GM12891 (cell line): ENCODE data around the gene GALNT18.

Experiments
- DNase-seq: peaks from one replicate; pipeline ENCODE4 v3.0.0; 2011; ENCODE audit warnings: low spot score; ENCODE audit not compliant: insufficient read length
- FAIRE-seq: peaks from 2 replicates; lab custom pipeline; 2011; peaks lifted over from hg19 to GRCh38; lab: Jason Lieb, UNC
- PAX5 ChIP-seq: IDR thresholded peaks from 2 replicates; pipeline ENCODE4 v1.6.1; 2011; ENCODE audit warnings: low read length, moderate library complexity, mild to moderate bottlenecking; ENCODE audit not compliant: insufficient read depth, severe bottlenecking
- POLR2A ChIP-seq: IDR thresholded peaks from 2 replicates; pipeline ENCODE4 v1.6.1; 2011; ENCODE audit warnings: low read depth, low read length, control low read depth
- POLR2AphosphoS5 ChIP-seq: IDR thresholded peaks from 2 replicates; pipeline ENCODE4 v1.6.1; 2011; ENCODE audit warnings: low read depth, low read length, control low read depth
- POU2F2 ChIP-seq: IDR thresholded peaks from 2 replicates; pipeline ENCODE4 v1.6.1; 2011; ENCODE audit warnings: low read depth, mild to moderate bottlenecking, control low read depth, low read length, moderate library complexity
- SPI1 ChIP-seq: IDR thresholded peaks from 2 replicates; pipeline ENCODE4 v1.6.1; 2011; ENCODE audit warnings: low read depth, low read length, control low read depth
- TAF1 ChIP-seq: IDR thresholded peaks from 2 replicates; pipeline ENCODE4 v1.6.1; 2011; ENCODE audit warnings: low read depth, low read length, control low read depth

The GALNT18 gene

DNA sequence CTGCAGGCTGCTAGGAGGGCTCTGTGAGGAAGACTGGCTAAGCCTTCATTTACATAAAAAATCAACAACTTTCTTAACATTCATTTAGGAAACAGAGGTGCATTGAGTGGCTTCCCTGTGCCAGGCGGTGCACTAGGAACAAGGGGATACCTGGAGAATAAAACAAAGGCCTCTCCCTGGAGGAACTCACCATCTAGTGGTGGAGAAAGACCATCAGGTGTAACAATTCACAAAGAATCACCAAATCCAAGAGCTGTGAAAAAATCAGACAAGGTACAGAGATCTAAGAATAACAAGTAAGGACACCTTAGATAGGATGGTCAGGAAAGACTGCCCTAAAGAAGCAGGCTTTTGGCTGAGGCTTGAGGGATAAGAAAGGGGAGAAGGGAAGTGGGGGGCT, 309.1 kb downstream of the GALNT18 start:
- TF ChIP-seq POLR2A = no peak
- TF ChIP-seq SPI1 = no peak
- TF ChIP-seq PAX5 = no peak
- no peak for TF ChIP-seq POLR2AphosphoS5
- no peak for TF ChIP-seq POU2F2
- TF ChIP-seq TAF1 = no peak
- no peak for DNase-seq
- FAIRE-seq = no peak

DNA sequence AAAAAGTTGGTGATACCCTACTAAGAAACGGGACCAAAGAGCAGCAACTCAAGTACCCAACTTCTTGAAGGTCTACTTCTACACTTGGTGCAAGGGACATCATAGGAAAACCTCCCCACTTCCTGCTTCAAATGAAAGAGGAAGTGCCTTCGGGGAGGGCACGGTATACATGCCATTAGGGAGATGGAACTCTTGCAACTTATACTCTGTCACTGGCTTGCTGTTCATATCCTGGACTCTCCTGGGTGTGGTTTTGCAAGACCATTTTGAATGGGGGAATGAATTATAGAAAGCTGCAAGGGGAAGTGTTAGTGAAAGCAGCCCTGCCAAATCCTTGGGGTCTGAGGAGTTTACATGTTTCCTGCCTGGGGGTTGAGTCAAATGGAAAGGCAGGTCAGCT, 310.6 kb downstream of the GALNT18 start:
- TF ChIP-seq SPI1 (peak; percentile 79), TAF1 (no peak)
- FAIRE-seq (no peak), DNase-seq (no peak)

DNA sequence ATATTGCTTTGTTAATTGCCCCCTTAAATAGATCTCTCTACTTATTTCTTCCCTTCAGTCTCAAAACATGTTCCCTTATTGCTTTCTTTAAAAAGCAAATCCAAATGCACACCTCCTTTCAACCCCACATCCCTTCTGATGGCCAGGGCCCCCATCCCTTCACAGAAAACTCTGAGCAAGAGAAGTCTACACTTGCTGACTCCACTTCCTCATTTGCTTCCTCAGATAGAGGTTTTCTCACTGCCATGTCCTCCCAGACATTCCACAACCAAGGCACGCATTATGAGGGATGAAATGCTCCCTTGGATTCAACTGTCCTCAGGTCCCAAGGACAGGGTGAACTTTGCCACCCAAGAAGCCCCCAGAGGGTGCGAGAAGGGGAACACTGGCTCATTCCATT, 311.9 kb downstream of the GALNT18 start:
- DNase-seq (no peak), FAIRE-seq (no peak)
- TF ChIP-seq TAF1 (no peak), SPI1 (peak; percentile 42; the same call in 1 of the 2 replicates), POLR2AphosphoS5 (no peak), POU2F2 (no peak)

DNA sequence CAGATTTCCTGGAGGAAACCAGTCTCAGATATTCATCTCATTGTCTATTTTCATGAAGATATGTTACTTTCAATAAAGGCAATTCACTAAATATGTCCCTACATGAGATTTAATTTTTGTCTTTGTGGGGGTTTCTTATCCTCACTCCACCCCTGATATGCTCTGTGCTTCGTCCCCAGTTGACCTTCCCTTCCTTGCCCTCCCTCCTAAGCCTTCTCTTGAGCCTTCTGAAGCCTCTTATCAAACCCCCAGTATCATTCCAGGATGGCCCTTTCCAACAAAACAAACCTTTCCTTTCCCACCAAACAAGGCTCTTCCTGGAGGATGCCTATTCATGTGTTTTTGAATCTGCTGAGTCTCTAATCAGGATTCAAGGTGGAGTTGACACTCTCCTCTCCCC, 313.6 kb downstream of the GALNT18 start:
- FAIRE-seq (no peak), DNase-seq (no peak)
- no peak for TF ChIP-seq POU2F2
- TF ChIP-seq SPI1 = no peak
- no peak for TF ChIP-seq POLR2AphosphoS5
- no peak for TF ChIP-seq POLR2A
- TF ChIP-seq PAX5 = no peak
- TF ChIP-seq TAF1 = no peak

DNA sequence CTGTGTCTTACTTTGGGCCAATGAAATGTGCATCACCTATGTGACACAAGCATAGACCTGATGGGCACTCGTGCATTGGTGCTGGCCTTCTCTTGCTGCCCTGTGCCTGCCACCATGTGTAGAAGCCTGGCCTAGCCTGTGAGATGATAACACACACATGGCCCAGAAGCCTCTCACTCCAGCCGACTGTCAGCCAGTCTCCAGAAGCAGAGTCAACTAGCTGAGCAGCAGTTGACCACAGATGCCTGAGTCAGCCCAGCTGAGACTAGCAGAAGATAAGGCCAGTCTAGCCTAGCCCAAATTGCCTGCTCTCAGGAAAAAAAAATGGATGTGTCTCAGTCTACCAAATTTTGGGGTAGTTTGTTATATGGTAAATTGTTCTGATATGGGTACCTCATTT, 314.9 kb downstream of the GALNT18 start:
- TF ChIP-seq POLR2A = no peak
- no peak for TF ChIP-seq POU2F2
- TF ChIP-seq SPI1 = no peak
- TF ChIP-seq POLR2AphosphoS5 = no peak
- TF ChIP-seq PAX5 = no peak
- TF ChIP-seq TAF1 = no peak
- DNase-seq (no peak), FAIRE-seq (no peak)

DNA sequence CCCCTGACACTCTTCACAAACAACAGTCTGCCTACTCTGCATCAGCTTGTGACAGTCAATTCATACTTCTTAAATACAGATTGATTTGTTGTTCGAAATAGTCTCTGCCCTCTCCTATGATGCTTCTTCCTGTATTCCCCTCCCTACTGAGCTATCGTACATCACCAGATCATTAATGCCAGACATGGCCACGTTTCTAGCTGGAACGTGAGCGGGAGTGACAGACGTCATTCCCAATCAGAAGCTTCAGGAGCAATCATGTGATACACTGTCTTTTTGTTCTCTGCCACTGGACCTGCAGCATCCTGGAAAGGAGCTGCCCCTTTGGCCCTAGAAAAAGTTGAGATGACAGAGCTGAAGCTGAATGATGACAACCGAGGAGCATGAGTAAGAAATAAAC, 317.3 kb downstream of the GALNT18 start:
- no peak for DNase-seq
- FAIRE-seq = no peak
- no peak for TF ChIP-seq PAX5
- TF ChIP-seq POLR2A = no peak
- TF ChIP-seq SPI1 = no peak
- no peak for TF ChIP-seq POLR2AphosphoS5
- TF ChIP-seq POU2F2 = no peak
- TF ChIP-seq TAF1 = no peak

DNA sequence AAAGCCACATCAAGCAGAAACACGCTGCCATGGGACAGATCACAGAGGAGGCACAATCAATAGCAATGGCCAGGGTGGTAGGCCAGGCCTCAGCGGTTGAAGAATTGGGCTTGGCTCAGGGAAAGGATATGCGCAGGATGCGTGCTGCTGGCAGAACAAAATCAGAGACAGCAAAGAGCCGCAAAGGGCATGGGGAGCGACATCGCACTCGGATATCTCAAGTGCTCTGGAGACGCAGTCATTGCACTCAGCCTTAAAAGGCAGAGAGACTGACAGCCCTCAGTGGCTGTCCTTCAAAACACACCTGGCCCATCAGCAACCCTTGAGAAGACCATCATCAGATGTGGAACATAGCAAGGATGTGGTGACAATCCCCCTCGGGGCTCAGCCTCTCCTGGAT, 319.2 kb downstream of the GALNT18 start:
- no peak for FAIRE-seq
- TF ChIP-seq POLR2AphosphoS5 (no peak), TAF1 (no peak), POLR2A (no peak), PAX5 (no peak), POU2F2 (no peak)
- no peak for DNase-seq

DNA sequence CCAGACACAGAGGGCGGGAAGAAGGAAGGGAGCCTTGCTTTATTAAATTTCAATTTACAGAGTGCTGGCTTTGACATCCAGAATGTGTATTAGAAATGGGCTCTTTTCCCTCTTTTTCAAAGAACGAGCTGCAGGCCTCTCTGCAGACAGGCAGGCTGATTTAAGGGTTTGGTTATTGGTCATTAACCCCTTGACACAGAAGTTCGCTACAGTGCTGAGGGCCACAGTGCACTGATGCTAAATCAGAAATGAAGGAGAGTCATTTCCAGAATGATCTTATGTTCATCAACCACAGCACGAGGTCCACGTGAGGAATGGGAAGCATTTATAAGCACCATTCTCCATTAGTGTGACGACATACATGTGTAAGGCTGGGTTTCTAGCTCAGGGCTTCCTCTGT, 320.6 kb downstream of the GALNT18 start:
- no peak for TF ChIP-seq TAF1
- TF ChIP-seq SPI1 = no peak
- TF ChIP-seq PAX5 = no peak
- TF ChIP-seq POLR2A = no peak
- TF ChIP-seq POU2F2 = no peak
- no peak for TF ChIP-seq POLR2AphosphoS5
- FAIRE-seq = no peak
- no peak for DNase-seq

DNA sequence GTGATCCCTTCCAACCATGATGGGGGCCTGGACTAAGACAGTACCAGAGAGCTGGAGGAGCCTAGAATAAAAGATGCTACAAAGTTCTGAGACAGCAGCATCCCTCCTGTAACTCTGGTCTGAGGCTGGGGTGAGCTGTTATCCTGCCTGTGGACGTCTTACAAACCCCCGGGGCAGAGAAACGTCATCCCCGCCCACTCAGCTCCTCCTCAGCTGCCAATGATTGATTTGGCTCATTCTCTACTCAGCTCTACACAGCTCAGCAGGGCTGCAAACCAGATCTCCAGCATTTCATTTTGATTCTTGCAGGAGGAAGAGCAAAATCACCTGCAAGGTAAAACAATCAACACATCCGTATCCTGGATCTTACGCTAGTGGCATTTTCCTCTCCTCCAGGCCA, 324.2 kb downstream of the GALNT18 start:
- TF ChIP-seq POU2F2 = no peak
- TF ChIP-seq SPI1 = no peak
- TF ChIP-seq POLR2A = no peak
- TF ChIP-seq PAX5 = no peak
- no peak for TF ChIP-seq TAF1
- TF ChIP-seq POLR2AphosphoS5 = no peak
- FAIRE-seq (no peak), DNase-seq (no peak)

DNA sequence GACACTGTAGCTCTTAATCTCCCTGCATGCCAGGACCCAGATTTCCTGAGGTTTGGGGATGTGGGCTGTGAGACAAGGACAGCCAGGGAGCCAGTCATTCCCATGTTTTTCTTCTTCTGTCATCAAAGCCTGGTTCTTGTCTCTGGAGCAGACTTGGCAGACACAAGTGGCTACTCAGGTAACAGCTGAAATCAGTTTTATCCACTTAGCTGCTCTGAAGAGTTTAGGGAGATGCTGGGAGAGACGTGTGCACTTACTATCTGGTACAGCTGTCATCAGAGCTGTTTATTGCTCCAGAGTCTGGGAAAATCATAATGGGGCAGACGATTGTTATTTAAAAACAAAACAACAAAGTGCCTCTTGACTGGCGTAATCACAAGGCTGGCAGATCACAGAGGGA, 325.4 kb downstream of the GALNT18 start:
- TF ChIP-seq POU2F2 (no peak), PAX5 (no peak), TAF1 (no peak), POLR2AphosphoS5 (no peak), SPI1 (no peak), POLR2A (no peak)
- FAIRE-seq = no peak
- DNase-seq = no peak

DNA sequence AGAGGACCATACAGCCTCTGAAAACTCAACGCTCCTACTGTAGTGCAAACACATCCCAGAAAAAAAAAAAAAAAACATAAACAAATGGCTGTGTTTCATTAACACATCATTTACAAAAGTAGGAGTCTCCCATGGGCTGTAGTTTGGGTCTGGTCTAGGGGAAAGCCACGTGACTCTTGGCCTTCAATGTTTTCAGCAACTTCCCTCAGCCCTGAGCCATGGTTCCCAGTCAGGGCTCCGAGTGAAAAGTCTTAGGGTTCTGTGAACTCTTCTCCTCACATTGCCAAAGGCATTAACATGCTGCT, 327.3 kb downstream of the GALNT18 start:
- no peak for TF ChIP-seq POLR2AphosphoS5
- TF ChIP-seq POU2F2 = no peak
- no peak for TF ChIP-seq PAX5
- no peak for FAIRE-seq
- no peak for DNase-seq
